ENCODE results near the gene CDYL2. TPM values are rescaled to one million over a fixed set of nuclear protein-coding genes. Genes with fewer than 3 reads are reported as not detected.

Gene CDYL2
- polyA plus RNA-seq, 1 donor from 2014 or later: 2.6 TPM

GRCh38 chr16:80664226-80664625 lies 140.2 kb downstream of the CDYL2 start:
- Histone ChIP-seq H3K9me2 (ENCODE audit: insufficient read depth, low read length) (no peaks in the 10 kb centered on the region), H3F3A (ENCODE audit: insufficient read depth, low read length, poor library complexity, severe bottlenecking) (no peaks in the 10 kb centered on the region), H3K9ac (ENCODE audit: low read length) (no peak overlapping the region), H4K20me1 (ENCODE audit: insufficient read depth) (no peaks in the 10 kb centered on the region), H3K4me2 (ENCODE audit: low read length) (no peak overlapping the region), H3K36me3 (ENCODE audit: insufficient read depth, low read length) (no peaks in the 10 kb centered on the region), H2AFZ (ENCODE audit: low read depth, low read length) (no peak overlapping the region), H3K9me3 (ENCODE audit: low read length) (no peaks in the 10 kb centered on the region), H3K27ac (ENCODE audit: low read length) (no peak overlapping the region), H3K4me3 (ENCODE audit: low read length) (no peak overlapping the region), H3K79me2 (replicated peaks; ENCODE audit: insufficient read depth, low read length) (no peaks in the 10 kb centered on the region), H3K27me3 (ENCODE audit: insufficient read depth, low read depth, low read length) (no peaks in the 10 kb centered on the region)
- TF ChIP-seq EZH2 (IDR thresholded peaks at IDR 0.05; ENCODE audit: borderline replicate concordance, insufficient read depth, low read length, poor library complexity, severe bottlenecking) (no peak), SMC3 (conservative IDR thresholded peaks at IDR 0.05; ENCODE audit: poor library complexity) (no peak), REST (IDR thresholded peaks at IDR 0.05; ENCODE audit: borderline replicate concordance) (no peak), RAD21 (conservative IDR thresholded peaks at IDR 0.05) (no peak), CTCF (IDR thresholded peaks at IDR 0.05; ENCODE audit: poor library complexity, severe bottlenecking) (no peak), MXI1 (conservative IDR thresholded peaks at IDR 0.05; ENCODE audit: poor library complexity, severe bottlenecking) (no peak), POLR2AphosphoS5 (IDR thresholded peaks at IDR 0.05) (no peak), TAF1 (IDR thresholded peaks at IDR 0.05; ENCODE audit: low read depth) (no peak), EP300 (conservative IDR thresholded peaks at IDR 0.05; ENCODE audit: poor library complexity, severe bottlenecking) (no peak)

- Histone ChIP-seq H3K4me2 (ENCODE audit: low read length) (no peak overlapping the region), H3K79me2 (replicated peaks; ENCODE audit: insufficient read depth, low read length) (no peaks in the 10 kb centered on the region), H3K27ac (ENCODE audit: low read length) (no peak overlapping the region), H2AFZ (ENCODE audit: low read depth, low read length) (no peak overlapping the region), H3K36me3 (ENCODE audit: insufficient read depth, low read length) (no peaks in the 10 kb centered on the region), H3K4me3 (ENCODE audit: low read length) (no peak overlapping the region), H3K9me2 (ENCODE audit: insufficient read depth, low read length) (no peaks in the 10 kb centered on the region), H3F3A (ENCODE audit: insufficient read depth, low read length, poor library complexity, severe bottlenecking) (no peaks in the 10 kb centered on the region), H4K20me1 (ENCODE audit: insufficient read depth) (no peaks in the 10 kb centered on the region), H3K9ac (ENCODE audit: low read length) (no peak overlapping the region), H3K27me3 (ENCODE audit: insufficient read depth, low read depth, low read length) (no peaks in the 10 kb centered on the region), H3K9me3 (ENCODE audit: low read length) (no peaks in the 10 kb centered on the region)
- TF ChIP-seq REST (IDR thresholded peaks at IDR 0.05; ENCODE audit: borderline replicate concordance) (no peak), CTCF (IDR thresholded peaks at IDR 0.05; ENCODE audit: poor library complexity, severe bottlenecking) (no peak), EZH2 (IDR thresholded peaks at IDR 0.05; ENCODE audit: borderline replicate concordance, insufficient read depth, low read length, poor library complexity, severe bottlenecking) (no peak), TAF1 (IDR thresholded peaks at IDR 0.05; ENCODE audit: low read depth) (no peak), RAD21 (conservative IDR thresholded peaks at IDR 0.05) (no peak), SMC3 (conservative IDR thresholded peaks at IDR 0.05; ENCODE audit: poor library complexity) (no peak), EP300 (conservative IDR thresholded peaks at IDR 0.05; ENCODE audit: poor library complexity, severe bottlenecking) (no peak), MXI1 (conservative IDR thresholded peaks at IDR 0.05; ENCODE audit: poor library complexity, severe bottlenecking) (no peak), POLR2AphosphoS5 (IDR thresholded peaks at IDR 0.05) (no peak)
Measured at GRCh38 chr16:80663078-80663477, 141.3 kb downstream of the CDYL2 start.
